ENCODE data around the gene FDX2.
A peak's percentile ranks its signal among the peaks of the same experiment; 100 is the strongest.
"Not testable (repeated sequence)": the region's sequence is repeated elsewhere in the genome, so short reads cannot be mapped to it uniquely, and the experiment has no call there.

Gene FDX2

DNA sequence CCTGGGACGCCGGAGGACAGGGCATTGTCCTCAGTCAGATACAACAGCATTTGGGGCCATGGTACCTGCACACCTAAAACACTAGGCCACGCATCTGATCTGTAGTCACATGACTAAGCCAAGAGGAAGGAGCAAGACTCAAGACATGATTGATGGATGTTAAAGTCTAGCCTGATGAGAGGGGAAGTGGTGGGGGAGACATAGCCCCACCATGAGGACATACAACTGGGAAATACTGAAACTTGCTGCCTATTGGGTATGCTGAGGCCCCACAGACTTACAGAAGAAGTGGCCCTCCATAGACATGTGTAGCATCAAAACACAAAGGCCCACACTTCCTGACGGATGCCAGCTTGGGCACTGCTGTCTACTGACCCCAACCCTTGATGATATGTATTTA, 30.4 kb downstream of the FDX2 start:
- no peak for DNase-seq (ENCODE audit: extremely low read depth in 1 of 2, low read depth in 1 of 2)

DNA sequence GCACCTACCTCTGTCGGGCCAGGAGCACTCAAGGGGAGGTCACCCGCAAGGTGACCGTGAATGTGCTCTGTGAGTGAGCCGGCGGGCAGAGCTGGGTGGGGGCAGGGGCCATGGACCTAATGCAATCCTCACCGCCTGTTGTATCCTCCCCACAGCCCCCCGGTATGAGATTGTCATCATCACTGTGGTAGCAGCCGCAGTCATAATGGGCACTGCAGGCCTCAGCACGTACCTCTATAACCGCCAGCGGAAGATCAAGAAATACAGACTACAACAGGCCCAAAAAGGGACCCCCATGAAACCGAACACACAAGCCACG, 30.9 kb downstream of the FDX2 start:
- DNase-seq (ENCODE audit: extremely low read depth in 1 of 2, low read depth in 1 of 2): no peak

DNA sequence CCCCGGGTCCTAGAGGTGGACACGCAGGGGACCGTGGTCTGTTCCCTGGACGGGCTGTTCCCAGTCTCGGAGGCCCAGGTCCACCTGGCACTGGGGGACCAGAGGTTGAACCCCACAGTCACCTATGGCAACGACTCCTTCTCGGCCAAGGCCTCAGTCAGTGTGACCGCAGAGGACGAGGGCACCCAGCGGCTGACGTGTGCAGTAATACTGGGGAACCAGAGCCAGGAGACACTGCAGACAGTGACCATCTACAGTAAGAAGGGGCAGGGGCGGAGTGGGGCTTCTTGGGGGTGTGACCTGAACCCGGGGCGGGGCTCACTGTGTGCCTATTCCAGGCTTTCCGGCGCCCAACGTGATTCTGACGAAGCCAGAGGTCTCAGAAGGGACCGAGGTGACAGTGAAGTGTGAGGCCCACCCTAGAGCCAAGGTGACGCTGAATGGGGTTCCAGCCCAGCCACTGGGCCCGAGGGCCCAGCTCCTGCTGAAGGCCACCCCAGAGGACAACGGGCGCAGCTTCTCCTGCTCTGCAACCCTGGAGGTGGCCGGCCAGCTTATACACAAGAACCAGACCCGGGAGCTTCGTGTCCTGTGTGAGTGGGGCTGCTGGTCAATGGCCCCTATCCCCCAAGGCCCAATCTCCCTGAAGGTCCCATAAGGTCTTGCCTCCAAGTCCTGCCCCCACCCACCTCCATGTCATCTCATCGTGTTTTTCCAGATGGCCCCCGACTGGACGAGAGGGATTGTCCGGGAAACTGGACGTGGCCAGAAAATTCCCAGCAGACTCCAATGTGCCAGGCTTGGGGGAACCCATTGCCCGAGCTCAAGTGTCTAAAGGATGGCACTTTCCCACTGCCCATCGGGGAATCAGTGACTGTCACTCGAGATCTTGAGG, 31.5 kb downstream of the FDX2 start:
- no peak for DNase-seq (ENCODE audit: extremely low read depth in 1 of 2, low read depth in 1 of 2)

DNA sequence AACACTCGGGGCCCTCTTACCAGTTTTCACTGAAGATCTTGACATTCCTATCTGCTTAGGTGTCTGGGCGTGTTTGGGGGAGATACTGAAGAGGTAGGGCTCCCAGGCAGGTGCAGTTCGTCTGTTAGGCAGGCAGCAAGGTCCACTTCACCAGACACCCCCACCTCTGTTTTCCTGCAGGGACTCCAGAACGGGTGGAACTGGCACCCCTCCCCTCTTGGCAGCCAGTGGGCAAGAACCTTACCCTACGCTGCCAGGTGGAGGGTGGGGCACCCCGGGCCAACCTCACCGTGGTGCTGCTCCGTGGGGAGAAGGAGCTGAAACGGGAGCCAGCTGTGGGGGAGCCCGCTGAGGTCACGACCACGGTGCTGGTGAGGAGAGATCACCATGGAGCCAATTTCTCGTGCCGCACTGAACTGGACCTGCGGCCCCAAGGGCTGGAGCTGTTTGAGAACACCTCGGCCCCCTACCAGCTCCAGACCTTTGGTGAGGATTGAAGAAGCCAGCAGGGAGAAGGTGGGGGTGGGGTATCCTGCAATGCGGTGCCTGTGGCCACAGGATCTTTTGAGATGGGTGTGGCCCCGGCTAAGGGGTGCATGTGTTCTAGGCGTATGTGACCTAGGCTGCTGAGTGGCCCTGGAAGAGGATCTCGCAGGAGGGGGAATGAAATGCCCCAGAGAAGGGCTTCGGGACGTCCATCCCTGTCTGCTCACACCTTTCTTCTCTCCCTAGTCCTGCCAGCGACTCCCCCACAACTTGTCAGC, 32.3 kb downstream of the FDX2 start:
- no peak for DNase-seq (ENCODE audit: extremely low read depth in 1 of 2, low read depth in 1 of 2)

DNA sequence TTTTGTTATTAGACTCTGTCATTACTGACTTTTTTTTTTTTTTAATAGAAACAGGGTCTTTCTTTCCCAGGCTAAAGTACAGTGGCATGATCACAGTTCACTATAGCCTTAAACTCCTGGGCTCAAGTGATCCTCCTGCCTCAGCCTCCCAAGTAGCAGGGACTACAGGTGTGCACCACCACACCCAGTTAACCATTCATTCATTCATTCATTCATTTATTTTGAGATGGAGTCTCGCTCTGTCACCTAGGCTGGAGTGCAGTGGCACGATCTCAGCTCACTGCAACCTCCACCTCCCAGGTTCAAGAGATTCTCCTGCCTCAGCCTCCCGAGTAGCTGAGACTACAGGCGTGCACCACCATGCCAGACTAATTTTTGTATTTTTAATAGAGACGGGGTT, 33.8 kb downstream of the FDX2 start:
- DNase-seq (ENCODE audit: extremely low read depth in 1 of 2, low read depth in 1 of 2): not testable (repeated sequence)

DNA sequence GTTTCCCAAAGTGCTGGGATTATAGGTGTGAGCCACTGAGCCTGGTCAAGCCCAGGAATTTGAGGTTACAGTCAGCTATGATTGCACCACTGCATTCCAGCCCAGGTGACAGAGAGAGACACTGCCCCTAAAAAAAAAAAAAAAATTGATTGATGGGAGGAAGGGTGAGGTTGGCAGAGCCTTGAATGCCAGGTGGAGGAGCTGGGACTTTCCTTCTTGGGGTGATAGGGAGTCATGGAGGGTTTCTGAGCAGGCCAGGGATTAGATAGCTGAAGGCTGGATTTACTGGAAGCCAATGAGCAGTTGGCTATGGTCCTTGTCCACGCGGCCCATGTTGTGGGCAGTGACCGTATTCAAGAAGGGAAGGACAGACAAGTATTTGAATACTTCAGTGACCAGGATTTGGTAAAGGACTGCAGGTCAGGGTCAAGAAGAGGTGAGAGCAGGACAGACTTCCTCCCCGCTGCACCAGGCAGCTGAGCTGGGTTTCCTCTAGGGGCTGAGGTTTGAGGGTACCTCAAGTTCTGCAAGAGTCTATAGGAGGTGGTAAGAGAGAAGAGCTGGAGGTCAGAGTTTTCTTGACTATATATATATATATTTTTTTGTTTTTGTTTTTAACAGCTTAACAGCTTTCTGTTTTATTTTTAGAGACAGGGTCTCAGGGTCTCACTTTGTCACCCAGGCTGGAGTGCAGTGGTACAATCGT, 35.9 kb downstream of the FDX2 start:
- DNase-seq (ENCODE audit: extremely low read depth in 1 of 2, low read depth in 1 of 2): no peak

DNA sequence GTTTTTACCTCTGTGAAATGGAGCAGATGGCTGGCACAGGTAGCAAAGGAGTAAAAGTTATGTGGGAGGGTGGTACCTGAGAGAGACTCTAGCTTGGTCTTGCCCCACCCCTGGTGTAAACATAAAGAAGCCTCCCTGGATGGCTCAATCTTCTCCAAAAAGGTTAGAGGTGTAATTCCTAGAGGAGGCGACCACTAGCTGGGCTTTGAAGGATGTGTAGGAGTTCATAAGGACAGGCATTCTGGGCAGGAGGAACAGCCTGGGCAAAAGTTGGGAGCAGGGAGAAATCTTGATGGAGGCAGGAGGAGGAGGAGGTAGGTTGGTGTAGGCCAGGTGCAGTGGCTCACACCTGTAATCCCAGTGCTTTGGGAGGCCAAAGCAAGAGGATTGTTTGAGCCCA, 36.9 kb downstream of the FDX2 start:
- no peak for DNase-seq (ENCODE audit: extremely low read depth in 1 of 2, low read depth in 1 of 2)

DNA sequence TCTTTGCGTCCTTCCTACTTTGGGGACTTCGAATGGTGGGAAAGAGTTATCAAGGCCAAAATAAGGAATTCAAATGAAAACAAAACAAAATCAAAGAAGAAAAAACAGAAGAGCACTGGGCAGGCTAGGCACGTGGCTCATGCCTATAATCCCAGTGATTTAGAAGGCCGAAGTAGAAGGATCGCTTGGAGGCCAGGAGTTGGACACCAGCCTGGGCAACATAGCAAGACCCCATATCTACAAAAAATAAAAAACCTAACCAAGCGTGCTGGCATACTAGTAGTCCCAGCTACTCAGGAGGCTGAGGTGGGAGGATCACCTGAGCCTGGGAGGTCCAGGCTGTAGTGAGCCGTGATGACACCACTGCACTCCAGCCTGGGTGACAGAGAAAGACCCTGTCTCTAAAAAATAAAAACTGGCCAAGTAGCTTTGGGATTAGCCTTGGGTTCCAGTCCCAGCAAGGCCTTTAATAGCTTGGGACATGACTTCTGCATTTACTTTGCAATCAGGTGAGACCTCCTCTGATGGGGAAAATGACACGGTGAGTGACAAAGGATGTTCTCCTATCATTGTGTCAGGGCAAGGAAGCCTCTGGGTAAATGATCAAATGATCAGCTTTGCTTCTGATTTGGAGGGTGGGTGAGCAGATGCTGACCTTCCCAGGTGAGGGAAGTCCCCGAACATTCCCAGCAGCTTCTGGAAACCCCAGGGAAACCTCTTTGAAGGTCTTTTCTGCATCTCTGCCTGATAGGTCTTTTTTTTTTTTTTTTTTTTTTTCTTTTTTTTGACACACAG, 37.8 kb downstream of the FDX2 start:
- DNase-seq (ENCODE audit: extremely low read depth in 1 of 2, low read depth in 1 of 2): no peak

DNA sequence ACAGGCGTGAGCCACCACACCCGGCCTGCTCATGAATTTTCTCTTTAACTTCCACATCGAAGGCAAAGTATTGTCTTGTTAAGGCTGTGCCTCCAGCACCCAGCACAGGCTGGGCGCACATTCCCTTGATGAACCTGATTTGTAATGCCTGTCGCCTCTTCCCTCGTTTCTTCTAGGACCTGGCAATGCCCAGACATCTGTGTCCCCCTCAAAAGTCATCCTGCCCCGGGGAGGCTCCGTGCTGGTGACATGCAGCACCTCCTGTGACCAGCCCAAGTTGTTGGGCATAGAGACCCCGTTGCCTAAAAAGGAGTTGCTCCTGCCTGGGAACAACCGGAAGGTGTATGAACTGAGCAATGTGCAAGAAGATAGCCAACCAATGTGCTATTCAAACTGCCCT, 41.2 kb downstream of the FDX2 start:
- DNase-seq (ENCODE audit: extremely low read depth in 1 of 2, low read depth in 1 of 2): no peak

DNA sequence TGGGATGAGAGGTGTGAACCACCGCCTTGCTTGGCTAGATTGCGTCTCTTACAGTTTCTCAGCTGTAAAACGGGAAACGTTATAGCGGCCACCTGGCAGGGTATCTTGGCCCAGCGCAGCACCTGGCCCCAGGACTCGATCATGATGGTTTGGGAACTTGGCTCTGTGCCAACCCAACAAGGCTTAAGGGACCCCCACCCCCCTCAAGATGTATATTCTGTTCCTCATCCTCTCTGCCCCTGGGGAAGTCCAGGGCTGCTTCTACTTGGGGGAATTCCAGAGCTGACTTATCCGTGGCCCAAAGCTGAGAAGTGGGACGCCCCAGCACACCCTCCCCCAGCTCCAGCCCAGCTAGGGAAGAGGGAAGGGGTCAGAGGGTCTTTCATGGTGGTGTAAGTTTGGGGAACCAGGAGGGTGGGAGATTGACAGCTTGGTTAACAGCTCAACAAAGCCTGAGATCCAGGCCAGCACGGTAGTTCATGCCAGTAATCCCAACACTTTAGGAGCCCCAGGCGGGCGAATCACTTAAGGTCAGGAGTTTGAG, 44.2 kb downstream of the FDX2 start:
- no peak for DNase-seq (ENCODE audit: extremely low read depth in 1 of 2, low read depth in 1 of 2)

DNA sequence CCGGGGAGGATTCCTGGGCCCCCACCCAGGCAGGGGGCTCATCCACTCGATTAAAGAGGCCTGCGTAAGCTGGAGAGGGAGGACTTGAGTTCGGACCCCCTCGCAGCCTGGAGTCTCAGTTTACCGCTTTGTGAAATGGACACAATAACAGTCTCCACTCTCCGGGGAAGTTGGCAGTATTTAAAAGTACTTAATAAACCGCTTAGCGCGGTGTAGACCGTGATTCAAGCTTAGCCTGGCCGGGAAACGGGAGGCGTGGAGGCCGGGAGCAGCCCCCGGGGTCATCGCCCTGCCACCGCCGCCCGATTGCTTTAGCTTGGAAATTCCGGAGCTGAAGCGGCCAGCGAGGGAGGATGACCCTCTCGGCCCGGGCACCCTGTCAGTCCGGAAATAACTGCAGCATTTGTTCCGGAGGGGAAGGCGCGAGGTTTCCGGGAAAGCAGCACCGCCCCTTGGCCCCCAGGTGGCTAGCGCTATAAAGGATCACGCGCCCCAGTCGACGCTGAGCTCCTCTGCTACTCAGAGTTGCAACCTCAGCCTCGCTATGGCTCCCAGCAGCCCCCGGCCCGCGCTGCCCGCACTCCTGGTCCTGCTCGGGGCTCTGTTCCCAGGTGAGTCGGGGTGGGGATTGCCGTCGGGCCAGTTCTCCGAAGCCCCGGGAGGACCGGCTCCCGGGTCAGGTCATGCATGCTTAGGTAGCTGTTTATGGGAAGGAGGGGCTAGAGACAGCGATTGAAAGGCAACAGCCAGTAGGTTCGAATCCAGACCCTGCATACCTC, 45.0 kb downstream of the FDX2 start, which contains the start of gene ICAM1:
ICAM1 (plus strand) TSS at position 505 of the 779 bp plus-strand sequence; CDS start at position 545, 40 bp downstream.
- DNase-seq (ENCODE audit: extremely low read depth in 1 of 2, low read depth in 1 of 2): peak; percentile 26 to 52

DNA sequence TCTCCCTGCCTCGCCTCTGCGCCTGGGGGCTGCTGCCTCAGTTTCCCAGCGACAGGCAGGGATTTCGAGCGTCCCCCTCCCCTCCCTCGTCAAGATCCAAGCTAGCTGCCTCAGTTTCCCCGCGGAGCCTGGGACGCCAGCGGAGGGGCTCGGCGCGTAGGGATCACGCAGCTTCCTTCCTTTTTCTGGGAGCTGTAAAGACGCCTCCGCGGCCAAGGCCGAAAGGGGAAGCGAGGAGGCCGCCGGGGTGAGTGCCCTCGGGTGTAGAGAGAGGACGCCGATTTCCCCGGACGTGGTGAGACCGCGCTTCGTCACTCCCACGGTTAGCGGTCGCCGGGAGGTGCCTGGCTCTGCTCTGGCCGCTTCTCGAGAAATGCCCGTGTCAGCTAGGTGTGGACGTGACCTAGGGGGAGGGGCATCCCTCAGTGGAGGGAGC, 45.6 kb downstream of the FDX2 start:
- DNase-seq (ENCODE audit: extremely low read depth in 1 of 2, low read depth in 1 of 2): peak in 1 of 2 donors; percentile 56

DNA sequence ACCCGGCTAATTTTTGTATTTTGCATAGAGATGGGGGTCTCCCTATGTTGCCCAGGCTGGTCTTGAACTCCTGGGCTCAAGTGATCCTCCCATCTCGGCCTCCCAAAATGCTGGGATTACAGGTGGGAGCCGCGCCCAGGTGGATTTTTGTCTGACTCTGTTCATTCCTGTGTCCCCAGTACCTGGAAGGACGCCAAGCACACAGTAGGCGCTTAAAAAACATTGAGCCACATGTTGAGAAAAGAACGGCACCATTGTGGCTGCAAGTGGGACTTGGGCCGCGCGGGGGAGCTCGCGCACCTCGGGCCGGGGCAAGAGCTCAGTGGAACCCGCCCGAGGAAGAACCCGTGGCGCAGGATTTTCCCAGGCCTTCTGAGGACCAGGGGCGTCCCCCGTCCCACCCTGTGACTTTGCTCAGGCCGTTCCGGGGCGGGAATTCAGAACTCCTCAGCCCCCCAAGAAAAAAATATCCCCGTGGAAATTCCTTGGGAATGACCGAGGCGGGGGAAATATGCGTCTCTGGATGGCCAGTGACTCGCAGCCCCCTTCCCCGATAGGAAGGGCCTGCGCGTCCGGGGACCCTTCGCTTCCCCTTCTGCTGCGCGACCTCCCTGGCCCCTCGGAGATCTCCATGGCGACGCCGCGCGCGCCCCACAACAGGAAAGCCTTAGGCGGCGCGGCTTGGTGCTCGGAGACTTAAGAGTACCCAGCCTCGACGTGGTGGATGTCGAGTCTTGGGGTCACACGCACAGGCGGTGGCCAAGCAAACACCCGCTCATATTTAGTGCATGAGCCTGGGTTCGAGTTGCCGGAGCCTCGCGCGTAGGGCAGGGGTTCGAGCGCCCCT, 46.3 kb downstream of the FDX2 start:
- peak; percentile 65 to 81 for DNase-seq (ENCODE audit: extremely low read depth in 1 of 2, low read depth in 1 of 2)

DNA sequence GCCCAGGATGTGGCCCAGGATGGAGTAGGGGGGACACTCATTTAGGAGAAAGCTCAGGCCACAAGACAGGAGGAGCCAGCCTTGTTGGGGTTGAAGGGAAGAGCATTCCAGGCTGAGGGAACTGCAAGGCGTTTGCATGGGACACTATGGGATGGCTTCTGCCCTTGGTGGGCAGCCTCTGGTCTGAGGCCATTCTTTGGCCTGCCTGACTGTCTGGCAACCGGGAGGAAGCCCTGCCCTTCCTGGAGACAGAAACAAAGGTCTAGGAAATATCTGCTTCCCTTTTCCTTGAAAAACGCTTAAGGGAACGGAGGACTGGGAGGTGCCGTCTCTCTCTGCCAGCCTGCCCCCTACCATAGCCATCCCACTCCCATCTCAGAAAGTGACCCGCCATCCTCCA, 47.7 kb downstream of the FDX2 start:
- DNase-seq (ENCODE audit: extremely low read depth in 1 of 2, low read depth in 1 of 2): no peak

DNA sequence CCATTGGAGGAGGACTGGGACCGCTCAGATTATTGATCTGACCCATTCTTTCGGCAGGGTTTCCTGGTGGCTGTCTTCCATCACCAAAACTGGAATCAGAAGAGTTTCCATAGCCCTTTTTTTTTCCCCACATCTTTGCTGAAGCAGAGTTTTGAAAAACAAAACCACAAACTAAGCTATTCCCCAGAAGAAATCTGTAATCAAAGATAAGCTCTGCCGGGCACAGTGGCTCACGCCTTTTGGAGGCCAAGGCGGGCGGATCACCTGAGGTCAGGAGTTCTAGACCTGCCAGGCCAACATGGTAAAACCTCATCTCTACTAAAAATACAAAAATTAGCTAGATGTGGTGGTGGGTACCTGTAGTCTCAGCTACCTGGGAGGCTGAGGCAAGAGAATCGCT, 49.1 kb downstream of the FDX2 start:
- no peak for DNase-seq (ENCODE audit: extremely low read depth in 1 of 2, low read depth in 1 of 2)

DNA sequence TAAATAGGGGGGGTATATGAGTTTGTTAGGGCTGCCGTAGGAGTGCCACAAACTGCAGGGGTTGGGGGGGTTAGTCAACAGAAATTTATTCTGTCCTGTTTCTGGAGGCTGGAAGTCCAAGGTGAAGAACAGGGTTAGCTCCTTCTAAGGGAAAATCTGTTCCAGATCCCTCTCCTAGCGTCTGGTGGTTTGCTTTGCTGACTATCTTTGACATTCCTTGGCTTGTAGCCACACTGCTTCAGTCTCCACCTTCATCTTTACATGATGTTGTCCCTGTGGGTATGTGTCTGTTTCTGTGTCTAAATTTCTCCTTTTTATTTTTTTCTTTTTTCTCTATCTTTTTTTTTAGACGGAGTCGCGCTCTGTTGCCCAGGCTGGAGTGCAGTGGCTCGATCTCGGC, 53.0 kb downstream of the FDX2 start:
- DNase-seq (ENCODE audit: extremely low read depth in 1 of 2, low read depth in 1 of 2): no peak

DNA sequence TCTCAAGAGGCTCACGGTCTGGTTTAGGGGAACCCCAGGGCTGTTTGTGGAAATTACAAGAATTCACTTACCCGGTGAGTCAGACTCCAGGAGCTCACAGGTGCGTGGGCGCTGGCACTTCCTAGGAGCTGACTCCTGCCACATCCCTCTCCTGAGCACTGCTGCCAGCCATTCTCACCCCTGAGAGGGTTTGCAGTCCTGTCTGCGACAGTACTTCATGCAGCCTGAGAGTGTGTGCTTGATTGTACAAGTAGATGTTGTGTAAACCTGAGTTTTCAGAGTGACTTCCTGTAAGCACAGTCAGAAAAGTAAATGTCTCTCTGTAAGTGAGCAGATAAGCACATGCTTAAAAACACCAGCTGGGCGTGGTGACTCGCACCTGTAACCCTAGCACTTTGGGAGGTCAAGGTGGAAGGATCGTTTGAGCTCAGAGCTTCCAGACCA, 55.7 kb downstream of the FDX2 start:
- DNase-seq (ENCODE audit: extremely low read depth in 1 of 2, low read depth in 1 of 2): no peak
